ENCODE measurements around the gene NUDCD3.

NUDCD3 gene

GRCh38 chr7:44415047-44415446, 75.4 kb downstream of the NUDCD3 start:
- H3K36me3 ChIP-seq (ENCODE audit: control insufficient read depth, insufficient read depth, low read length): peaks cover 7% of the 10 kb centered on the region
- H3K27ac ChIP-seq (ENCODE audit: low read depth, low read length): no peak overlapping the region
- no peaks in the 10 kb centered on the region for H3K4me1 ChIP-seq (ENCODE audit: control insufficient read depth, insufficient read depth, low read length)
- no peak overlapping the region for H3K4me3 ChIP-seq (ENCODE audit: low read depth, low read length)
- no peak overlapping the region for H3K9ac ChIP-seq (ENCODE audit: low read depth, low read length)
- no peaks in the 10 kb centered on the region for H3K27me3 ChIP-seq (ENCODE audit: control insufficient read depth, insufficient read depth, low read length)
- peaks cover 2% of the 10 kb centered on the region; the same call in 1 of the 2 replicates for H3K9me3 ChIP-seq (ENCODE audit: control insufficient read depth, insufficient read depth, low read length)

GRCh38 chr7:44411306-44411705, 79.2 kb downstream of the NUDCD3 start:
- no peak overlapping the region for H3K27ac ChIP-seq (ENCODE audit: low read depth, low read length)
- H3K4me3 ChIP-seq (ENCODE audit: low read depth, low read length): no peak overlapping the region
- peaks cover 3% of the 10 kb centered on the region; the same call in 1 of the 2 replicates for H3K36me3 ChIP-seq (ENCODE audit: control insufficient read depth, insufficient read depth, low read length)
- no peak overlapping the region for H3K9ac ChIP-seq (ENCODE audit: low read depth, low read length)
- peaks cover 2% of the 10 kb centered on the region; the same call in 1 of the 2 replicates for H3K9me3 ChIP-seq (ENCODE audit: control insufficient read depth, insufficient read depth, low read length)
- H3K4me1 ChIP-seq (ENCODE audit: control insufficient read depth, insufficient read depth, low read length): peaks cover 23% of the 10 kb centered on the region
- no peaks in the 10 kb centered on the region for H3K27me3 ChIP-seq (ENCODE audit: control insufficient read depth, insufficient read depth, low read length)

DNA sequence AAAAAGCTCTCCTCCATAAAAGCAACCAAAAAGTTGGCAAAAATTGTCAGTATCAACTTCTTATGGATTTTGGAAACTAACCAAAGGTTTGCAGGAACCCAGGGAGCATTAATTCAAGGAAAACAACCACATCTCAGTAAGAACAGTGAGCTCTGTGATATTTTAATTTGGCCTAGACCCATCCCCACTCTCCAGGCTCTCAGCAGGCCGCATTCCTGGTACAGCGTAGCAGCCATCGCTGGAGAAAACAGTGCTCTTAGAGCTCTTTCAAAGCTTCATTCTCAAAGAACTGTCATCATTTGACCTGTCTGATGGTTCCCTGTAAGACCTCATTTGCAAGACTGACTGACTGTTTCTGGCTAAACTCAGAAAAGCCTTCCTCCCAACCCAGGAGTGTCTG, 81.9 kb downstream of the NUDCD3 start:
- Histone ChIP-seq H3K4me3 (ENCODE audit: low read depth, low read length) (no peak overlapping the region), H3K36me3 (ENCODE audit: control insufficient read depth, insufficient read depth, low read length) (peaks cover 15% of the 10 kb centered on the region)

GRCh38 chr7:44403775-44404174, 86.7 kb downstream of the NUDCD3 start:
- no peak overlapping the region for H3K4me3 ChIP-seq (ENCODE audit: low read depth, low read length)
- no peaks in the 10 kb centered on the region for H3K9me3 ChIP-seq (ENCODE audit: control insufficient read depth, insufficient read depth, low read length)
- no peak overlapping the region for H3K27ac ChIP-seq (ENCODE audit: low read depth, low read length)
- H3K9ac ChIP-seq (ENCODE audit: low read depth, low read length): no peak overlapping the region
- H3K36me3 ChIP-seq (ENCODE audit: control insufficient read depth, insufficient read depth, low read length): peaks cover 25% of the 10 kb centered on the region
- H3K4me1 ChIP-seq (ENCODE audit: control insufficient read depth, insufficient read depth, low read length): peaks cover 10% of the 10 kb centered on the region
- H3K27me3 ChIP-seq (ENCODE audit: control insufficient read depth, insufficient read depth, low read length): no peaks in the 10 kb centered on the region

More for the DNA sequence above, 81.9 kb downstream of the NUDCD3 start:
- H3K9me3 ChIP-seq (ENCODE audit: control insufficient read depth, insufficient read depth, low read length): peaks cover 2% of the 10 kb centered on the region; the same call in 1 of the 2 replicates
- H3K4me1 ChIP-seq (ENCODE audit: control insufficient read depth, insufficient read depth, low read length): peaks cover 23% of the 10 kb centered on the region
- no peaks in the 10 kb centered on the region for H3K27me3 ChIP-seq (ENCODE audit: control insufficient read depth, insufficient read depth, low read length)
- H3K27ac ChIP-seq (ENCODE audit: low read depth, low read length): peak overlapping the region; percentile 73
- H3K9ac ChIP-seq (ENCODE audit: low read depth, low read length): no peak overlapping the region

DNA sequence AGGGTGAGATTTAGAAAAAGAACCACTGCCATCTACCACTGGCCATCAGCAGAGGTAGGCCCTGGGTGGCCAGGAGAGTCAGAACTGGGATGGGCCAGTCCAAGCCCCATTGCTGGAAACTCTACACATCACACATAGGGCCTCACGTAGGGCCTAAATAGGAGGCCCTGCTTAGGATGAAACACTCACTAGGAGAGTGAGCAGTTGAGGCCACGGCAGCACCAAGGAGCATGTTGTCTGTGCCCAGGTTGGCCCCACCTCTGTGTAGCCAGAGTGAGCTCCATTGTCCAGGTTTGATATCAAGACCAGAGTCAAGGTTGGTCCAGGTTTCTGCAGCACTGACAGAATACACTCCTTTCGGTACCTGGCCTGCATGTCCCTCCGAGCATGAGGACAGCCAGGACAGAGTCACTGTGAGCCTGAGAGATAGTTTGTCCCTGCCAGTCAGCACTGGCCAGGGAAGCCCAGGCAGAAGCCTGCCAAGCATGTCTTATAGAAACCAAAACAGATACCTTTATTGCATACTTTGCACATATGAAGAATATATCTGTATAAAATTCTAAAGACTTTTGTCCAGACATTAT, 87.2 kb downstream of the NUDCD3 start:
- H3K36me3 ChIP-seq (ENCODE audit: control insufficient read depth, insufficient read depth, low read length): peaks cover 25% of the 10 kb centered on the region

GRCh38 chr7:44402401-44403060, 87.9 kb downstream of the NUDCD3 start:
- Histone ChIP-seq H3K4me1 (ENCODE audit: control insufficient read depth, insufficient read depth, low read length) (no peaks in the 10 kb centered on the region), H3K36me3 (ENCODE audit: control insufficient read depth, insufficient read depth, low read length) (peaks cover 25% of the 10 kb centered on the region), H3K4me3 (ENCODE audit: low read depth, low read length) (no peak overlapping the region), H3K27ac (ENCODE audit: low read depth, low read length) (no peak overlapping the region), H3K9me3 (ENCODE audit: control insufficient read depth, insufficient read depth, low read length) (no peaks in the 10 kb centered on the region), H3K9ac (ENCODE audit: low read depth, low read length) (no peak overlapping the region), H3K27me3 (ENCODE audit: control insufficient read depth, insufficient read depth, low read length) (no peaks in the 10 kb centered on the region)

More for the DNA sequence above, 87.2 kb downstream of the NUDCD3 start:
- Histone ChIP-seq H3K4me1 (ENCODE audit: control insufficient read depth, insufficient read depth, low read length) (peaks cover 6% of the 10 kb centered on the region), H3K9ac (ENCODE audit: low read depth, low read length) (no peak overlapping the region), H3K4me3 (ENCODE audit: low read depth, low read length) (no peak overlapping the region), H3K27ac (ENCODE audit: low read depth, low read length) (no peak overlapping the region), H3K9me3 (ENCODE audit: control insufficient read depth, insufficient read depth, low read length) (no peaks in the 10 kb centered on the region), H3K27me3 (ENCODE audit: control insufficient read depth, insufficient read depth, low read length) (no peaks in the 10 kb centered on the region)

DNA sequence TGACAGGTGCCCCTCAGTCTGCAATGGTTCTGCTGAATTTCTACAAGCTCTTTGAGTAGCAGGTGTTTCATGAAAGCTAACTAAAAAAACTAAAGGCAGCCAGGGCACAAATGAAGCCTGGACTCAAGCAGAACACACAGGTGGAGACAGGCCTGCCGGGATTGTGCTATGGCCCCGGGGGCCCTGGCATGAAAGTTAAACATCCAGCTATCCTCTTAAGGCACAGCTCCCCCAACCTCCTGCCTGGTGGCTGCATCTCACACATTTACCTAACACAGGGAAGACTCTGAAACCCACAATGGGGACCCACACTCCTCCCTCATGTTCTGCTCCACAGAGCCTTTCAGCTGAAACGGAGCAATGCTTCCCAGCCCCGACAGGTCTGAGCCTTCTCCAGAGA, 88.8 kb downstream of the NUDCD3 start:
- Histone ChIP-seq H3K27ac (ENCODE audit: low read depth, low read length) (no peak overlapping the region), H3K9me3 (ENCODE audit: control insufficient read depth, insufficient read depth, low read length) (no peaks in the 10 kb centered on the region), H3K36me3 (ENCODE audit: control insufficient read depth, insufficient read depth, low read length) (peaks cover 28% of the 10 kb centered on the region), H3K4me1 (ENCODE audit: control insufficient read depth, insufficient read depth, low read length) (no peaks in the 10 kb centered on the region), H3K4me3 (ENCODE audit: low read depth, low read length) (no peak overlapping the region), H3K9ac (ENCODE audit: low read depth, low read length) (no peak overlapping the region), H3K27me3 (ENCODE audit: control insufficient read depth, insufficient read depth, low read length) (no peaks in the 10 kb centered on the region)

DNA sequence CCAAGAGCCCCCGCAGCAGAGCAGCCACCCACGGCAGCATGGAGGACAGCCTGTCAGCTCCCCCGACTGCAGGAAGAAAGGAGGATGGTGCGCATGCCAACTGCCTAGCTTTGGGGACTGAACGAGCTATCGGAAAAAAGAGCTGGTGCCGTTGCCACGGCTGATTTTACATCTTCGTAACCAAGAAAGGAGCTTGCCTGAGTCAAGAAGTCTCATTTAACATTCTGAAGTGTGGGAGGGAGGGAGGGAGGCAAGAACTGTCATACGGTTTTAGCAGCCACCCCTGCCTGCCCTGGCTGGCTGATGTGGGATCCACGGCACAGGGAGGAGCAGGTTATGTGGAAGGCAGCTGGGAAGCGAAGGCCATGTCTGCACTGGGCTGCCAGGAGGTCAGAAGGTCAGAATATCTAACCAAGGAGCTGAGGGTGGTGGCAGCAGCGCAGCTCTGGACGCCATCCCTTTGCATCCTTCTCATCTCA, 90.4 kb downstream of the NUDCD3 start:
- no peaks in the 10 kb centered on the region for H3K27me3 ChIP-seq (ENCODE audit: control insufficient read depth, insufficient read depth, low read length)
- H3K27ac ChIP-seq (ENCODE audit: low read depth, low read length): no peak overlapping the region
- no peak overlapping the region for H3K9ac ChIP-seq (ENCODE audit: low read depth, low read length)
- H3K4me3 ChIP-seq (ENCODE audit: low read depth, low read length): no peak overlapping the region
- H3K9me3 ChIP-seq (ENCODE audit: control insufficient read depth, insufficient read depth, low read length): no peaks in the 10 kb centered on the region
- H3K36me3 ChIP-seq (ENCODE audit: control insufficient read depth, insufficient read depth, low read length): peaks cover 28% of the 10 kb centered on the region
- H3K4me1 ChIP-seq (ENCODE audit: control insufficient read depth, insufficient read depth, low read length): no peaks in the 10 kb centered on the region

GRCh38 chr7:44398953-44399574, 91.4 kb downstream of the NUDCD3 start:
- no peak overlapping the region for H3K4me3 ChIP-seq (ENCODE audit: low read depth, low read length)
- H3K27me3 ChIP-seq (ENCODE audit: control insufficient read depth, insufficient read depth, low read length): no peaks in the 10 kb centered on the region
- H3K9me3 ChIP-seq (ENCODE audit: control insufficient read depth, insufficient read depth, low read length): no peaks in the 10 kb centered on the region
- no peak overlapping the region for H3K27ac ChIP-seq (ENCODE audit: low read depth, low read length)
- peaks cover 24% of the 10 kb centered on the region for H3K36me3 ChIP-seq (ENCODE audit: control insufficient read depth, insufficient read depth, low read length)
- H3K9ac ChIP-seq (ENCODE audit: low read depth, low read length): no peak overlapping the region
- H3K4me1 ChIP-seq (ENCODE audit: control insufficient read depth, insufficient read depth, low read length): no peaks in the 10 kb centered on the region

DNA sequence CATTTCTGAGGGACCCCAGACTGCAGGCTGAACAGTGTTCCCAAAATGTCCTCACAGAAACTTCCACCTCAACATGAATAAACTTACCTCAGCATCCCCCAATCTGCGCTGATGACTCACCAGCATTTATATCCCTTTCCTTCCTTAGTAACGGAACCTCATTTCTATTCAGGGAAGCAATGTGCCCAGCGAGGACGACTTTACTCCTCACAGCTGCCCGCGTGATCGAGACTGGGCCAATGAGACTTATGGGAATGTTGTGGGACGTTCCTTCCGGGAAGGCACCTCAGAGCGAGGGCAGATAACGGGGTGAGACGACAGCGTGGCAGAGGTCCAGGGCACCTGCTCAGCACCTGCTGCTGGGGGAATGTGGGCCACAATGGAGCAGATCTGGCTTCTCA, 91.9 kb downstream of the NUDCD3 start:
- Histone ChIP-seq H3K27me3 (ENCODE audit: control insufficient read depth, insufficient read depth, low read length) (no peaks in the 10 kb centered on the region), H3K36me3 (ENCODE audit: control insufficient read depth, insufficient read depth, low read length) (peaks cover 22% of the 10 kb centered on the region), H3K27ac (ENCODE audit: low read depth, low read length) (no peak overlapping the region), H3K4me1 (ENCODE audit: control insufficient read depth, insufficient read depth, low read length) (no peaks in the 10 kb centered on the region), H3K9ac (ENCODE audit: low read depth, low read length) (no peak overlapping the region), H3K9me3 (ENCODE audit: control insufficient read depth, insufficient read depth, low read length) (no peaks in the 10 kb centered on the region), H3K4me3 (ENCODE audit: low read depth, low read length) (no peak overlapping the region)

DNA sequence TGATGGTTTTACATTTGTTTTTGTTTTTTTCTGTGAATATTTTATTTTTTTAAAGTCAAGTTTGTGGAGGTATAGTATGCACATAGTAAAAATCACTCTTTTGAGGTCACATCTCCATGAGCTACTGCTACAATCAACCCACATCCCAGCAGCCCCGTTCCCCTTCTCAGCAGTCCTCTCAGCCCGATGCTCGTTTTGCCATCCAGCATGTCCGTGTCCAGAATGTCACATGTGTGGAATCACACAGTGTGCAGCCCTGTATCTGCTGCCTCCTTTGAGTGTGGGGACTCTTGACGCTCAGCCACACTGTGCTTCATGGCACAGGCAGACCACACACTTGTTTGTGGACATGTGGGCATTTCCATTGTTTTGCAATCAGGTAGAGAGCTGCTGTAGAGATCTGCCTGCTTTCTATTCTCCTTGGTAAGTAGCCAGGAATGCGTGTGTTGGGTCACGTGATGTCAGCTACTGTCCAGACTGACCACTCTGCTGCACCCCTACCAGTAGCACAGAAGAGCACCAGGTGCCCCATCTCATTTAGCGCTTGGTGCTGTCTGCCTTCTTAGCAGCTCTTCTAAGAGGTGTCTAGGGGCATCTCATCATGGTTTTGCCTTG, 93.4 kb downstream of the NUDCD3 start:
- Histone ChIP-seq H3K9me3 (ENCODE audit: control insufficient read depth, insufficient read depth, low read length) (no peaks in the 10 kb centered on the region), H3K4me1 (ENCODE audit: control insufficient read depth, insufficient read depth, low read length) (no peaks in the 10 kb centered on the region), H3K27ac (ENCODE audit: low read depth, low read length) (no peak overlapping the region), H3K27me3 (ENCODE audit: control insufficient read depth, insufficient read depth, low read length) (no peaks in the 10 kb centered on the region), H3K9ac (ENCODE audit: low read depth, low read length) (no peak overlapping the region), H3K4me3 (ENCODE audit: low read depth, low read length) (no peak overlapping the region), H3K36me3 (ENCODE audit: control insufficient read depth, insufficient read depth, low read length) (peaks cover 13% of the 10 kb centered on the region)
